HepG2 (cell line): ENCODE results near the gene EPB41L1. TPM values are rescaled to one million over a fixed set of nuclear protein-coding genes. Genes with fewer than 3 reads are reported as not detected.

Experiments used
- BRCA1 ChIP-seq: sonication (generic); formaldehyde crosslinking; IDR thresholded peaks from 2 replicates; pipeline ENCODE4 v1.4.0; 2020; ENCODE audit warnings: missing genetic modification reagents
- GATAD1 ChIP-seq: IDR thresholded peaks from 2 replicates; pipeline ENCODE4 v1.6.1; 2016; ENCODE audit warnings: missing genetic modification reagents, missing compliant biosample characterization
- HDAC6 ChIP-seq: fragments of 200-600 bp; sonication (generic); IDR thresholded peaks from 2 replicates; pipeline ENCODE4 v1.7.0; 2017; ENCODE audit warnings: mild to moderate bottlenecking, antibody characterized with exemption, low read length, low read depth
- ISL2 ChIP-seq: sonication (generic); formaldehyde crosslinking; IDR thresholded peaks from 2 replicates; pipeline ENCODE4 v1.5.0; 2020; ENCODE audit warnings: missing genetic modification reagents
- MEIS2 ChIP-seq: sonication (generic); formaldehyde crosslinking; IDR thresholded peaks from 2 replicates; pipeline ENCODE4 v1.9.0; 2021; ENCODE audit warnings: mild to moderate bottlenecking, missing genetic modification reagents
- MTERF4 ChIP-seq: sonication (generic); formaldehyde crosslinking; IDR thresholded peaks from 2 replicates; pipeline ENCODE4 v1.8.0; 2023; ENCODE audit warnings: mild to moderate bottlenecking, missing genetic modification reagents
- MTF2 ChIP-seq: sonication (generic); formaldehyde crosslinking; IDR thresholded peaks from 2 replicates; pipeline ENCODE4 v1.5.0; 2020; ENCODE audit warnings: missing genetic modification reagents, borderline replicate concordance
- NR2F2 ChIP-seq: IDR thresholded peaks from 2 replicates; pipeline ENCODE4 v1.6.1; 2012; ENCODE audit warnings: low read depth, inconsistent platforms, borderline replicate concordance
- SALL1 ChIP-seq: sonication (generic); formaldehyde crosslinking; IDR thresholded peaks from 2 replicates; pipeline ENCODE4 v1.8.0; 2022; ENCODE audit warnings: mild to moderate bottlenecking, missing genetic modification reagents
- ZBTB37 ChIP-seq: sonication (generic); formaldehyde crosslinking; IDR thresholded peaks from 2 replicates; pipeline ENCODE4 v1.4.0; 2020; ENCODE audit warnings: mild to moderate bottlenecking, missing genetic modification reagents
- ZNF205 ChIP-seq: IDR thresholded peaks from 2 replicates; pipeline ENCODE4 v1.6.1; 2018; ENCODE audit warnings: missing biosample characterization, missing genetic modification reagents
- ZNF317 ChIP-seq: sonication (generic); formaldehyde crosslinking; IDR thresholded peaks from 2 replicates; pipeline ENCODE4 v1.5.0; 2020; ENCODE audit warnings: mild to moderate bottlenecking, missing genetic modification reagents
- ZNF329 ChIP-seq: sonication (generic); formaldehyde crosslinking; IDR thresholded peaks from 2 replicates; pipeline ENCODE4 v1.9.0; 2021; ENCODE audit warnings: low read depth, mild to moderate bottlenecking, missing genetic modification reagents
- ZNF34 ChIP-seq: sonication (generic); formaldehyde crosslinking; IDR thresholded peaks from 2 replicates; pipeline ENCODE4 v1.4.0; 2020; ENCODE audit warnings: mild to moderate bottlenecking, missing genetic modification reagents, borderline replicate concordance
- ZNF343 ChIP-seq: sonication (generic); formaldehyde crosslinking; IDR thresholded peaks from 2 replicates; pipeline ENCODE4 v1.4.0; 2020; ENCODE audit warnings: mild to moderate bottlenecking, missing genetic modification reagents
- ZNF543 ChIP-seq: sonication (generic); formaldehyde crosslinking; IDR thresholded peaks from 2 replicates; pipeline ENCODE4 v1.4.0; 2020; ENCODE audit warnings: mild to moderate bottlenecking, missing genetic modification reagents
- ZNF607 ChIP-seq: sonication (generic); formaldehyde crosslinking; IDR thresholded peaks from 2 replicates; pipeline ENCODE4 v1.5.1; 2020; ENCODE audit warnings: missing genetic modification reagents, mild to moderate bottlenecking, borderline replicate concordance
- ZNF747 ChIP-seq: sonication (generic); formaldehyde crosslinking; IDR thresholded peaks from 2 replicates; pipeline ENCODE4 v1.8.1; 2023; ENCODE audit warnings: missing genetic modification reagents, mild to moderate bottlenecking, borderline replicate concordance
- polyA plus RNA-seq, 8 experiments: library from polyadenylated mRNA; depleted of rRNA in 3 of 8; stranded (reverse) in 7 of 8; unstranded in 1 of 8; fragments of >200 nt; fragmentation: Illumina TruSeq in 4 of 8; extraction: Trizol in 4 of 8; gene quantifications; 2 replicates each; pipeline versions ENCODE4 v1.2.1 to v1.2.3, GENCODE V29; 2011 to 2016; ENCODE audit warnings: low read depth in 4 of 8, missing spikeins in 1 of 8, mixed read lengths in 1 of 8; ENCODE audit not compliant: insufficient read depth in 1 of 8
- total RNA-seq, 5 experiments: library from RNA; depleted of rRNA; stranded (reverse); fragments of >200 nt; fragmentation: Illumina TruSeq; extraction: Trizol; gene quantifications; 2 replicates each; pipeline ENCODE4 v1.2.3, GENCODE V29; 2016; ENCODE audit warnings: low read depth in 1 of 5
- TF ChIP-seq, protein P1 (sequence below): IDR thresholded peaks from 2 replicates; pipeline ENCODE4 v1.6.1; 2016; ENCODE audit warnings: low read depth
- TF ChIP-seq, protein P2 (sequence below): IDR thresholded peaks from 2 replicates; pipeline ENCODE4 v1.6.1; 2016; ENCODE audit warnings: missing genetic modification reagents, missing compliant biosample characterization
- TF ChIP-seq, protein P3 (sequence below): sonication (generic); formaldehyde crosslinking; IDR thresholded peaks from 2 replicates; pipeline ENCODE4 v1.4.0; 2020; ENCODE audit warnings: missing genetic modification reagents

EPB41L1 gene
- total and polyA plus RNA-seq, 2 of the 13 experiments (the other 11 are each of a cell fraction or from before 2014, with no cell fraction given): 16.7 to 39.0 TPM

- TF ChIP-seq ZNF747 (CRISPR knock-in tag): peak; percentile 69; the same call in 1 of the 2 replicates
- TF ChIP-seq, protein P1, sequence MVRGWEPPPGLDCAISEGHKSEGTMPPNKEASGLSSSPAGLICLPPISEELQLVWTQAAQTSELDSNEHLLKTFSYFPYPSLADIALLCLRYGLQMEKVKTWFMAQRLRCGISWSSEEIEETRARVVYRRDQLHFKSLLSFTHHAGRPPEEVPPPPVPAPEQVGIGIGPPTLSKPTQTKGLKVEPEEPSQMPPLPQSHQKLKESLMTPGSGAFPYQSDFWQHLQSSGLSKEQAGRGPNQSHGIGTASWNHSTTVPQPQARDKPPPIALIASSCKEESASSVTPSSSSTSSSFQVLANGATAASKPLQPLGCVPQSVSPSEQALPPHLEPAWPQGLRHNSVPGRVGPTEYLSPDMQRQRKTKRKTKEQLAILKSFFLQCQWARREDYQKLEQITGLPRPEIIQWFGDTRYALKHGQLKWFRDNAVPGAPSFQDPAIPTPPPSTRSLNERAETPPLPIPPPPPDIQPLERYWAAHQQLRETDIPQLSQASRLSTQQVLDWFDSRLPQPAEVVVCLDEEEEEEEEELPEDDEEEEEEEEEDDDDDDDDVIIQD (CRISPR knock-in tag): peak; percentile 86; the same call in 1 of the 2 replicates
- TF ChIP-seq ZNF343 (CRISPR knock-in tag): 0 out of 2 replicates have a peak, but pooled peaks have one; percentile 25
- peak; percentile 81; the same call in 1 of the 2 replicates for TF ChIP-seq ZNF329 (CRISPR knock-in tag)
- peak; percentile 48; the same call in 1 of the 2 replicates for TF ChIP-seq GATAD1 (CRISPR knock-in tag)
- 0 out of 2 replicates have a peak, but pooled peaks have one; percentile 42 for TF ChIP-seq ZNF34 (CRISPR knock-in tag)
- TF ChIP-seq, protein P2, sequence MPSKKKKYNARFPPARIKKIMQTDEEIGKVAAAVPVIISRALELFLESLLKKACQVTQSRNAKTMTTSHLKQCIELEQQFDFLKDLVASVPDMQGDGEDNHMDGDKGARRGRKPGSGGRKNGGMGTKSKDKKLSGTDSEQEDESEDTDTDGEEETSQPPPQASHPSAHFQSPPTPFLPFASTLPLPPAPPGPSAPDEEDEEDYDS (CRISPR knock-in tag): no peak
- TF ChIP-seq SALL1: peak; percentile 98
- no peak for TF ChIP-seq ZBTB37 (CRISPR knock-in tag)
- peak; percentile 50; the same call in 1 of the 2 replicates for TF ChIP-seq MEIS2 (CRISPR knock-in tag)
- 0 out of 2 replicates have a peak, but pooled peaks have one; percentile 19 for TF ChIP-seq MTERF4
- TF ChIP-seq ZNF543 (CRISPR knock-in tag): peak; percentile 73; the same call in 1 of the 2 replicates
- TF ChIP-seq, protein P3, sequence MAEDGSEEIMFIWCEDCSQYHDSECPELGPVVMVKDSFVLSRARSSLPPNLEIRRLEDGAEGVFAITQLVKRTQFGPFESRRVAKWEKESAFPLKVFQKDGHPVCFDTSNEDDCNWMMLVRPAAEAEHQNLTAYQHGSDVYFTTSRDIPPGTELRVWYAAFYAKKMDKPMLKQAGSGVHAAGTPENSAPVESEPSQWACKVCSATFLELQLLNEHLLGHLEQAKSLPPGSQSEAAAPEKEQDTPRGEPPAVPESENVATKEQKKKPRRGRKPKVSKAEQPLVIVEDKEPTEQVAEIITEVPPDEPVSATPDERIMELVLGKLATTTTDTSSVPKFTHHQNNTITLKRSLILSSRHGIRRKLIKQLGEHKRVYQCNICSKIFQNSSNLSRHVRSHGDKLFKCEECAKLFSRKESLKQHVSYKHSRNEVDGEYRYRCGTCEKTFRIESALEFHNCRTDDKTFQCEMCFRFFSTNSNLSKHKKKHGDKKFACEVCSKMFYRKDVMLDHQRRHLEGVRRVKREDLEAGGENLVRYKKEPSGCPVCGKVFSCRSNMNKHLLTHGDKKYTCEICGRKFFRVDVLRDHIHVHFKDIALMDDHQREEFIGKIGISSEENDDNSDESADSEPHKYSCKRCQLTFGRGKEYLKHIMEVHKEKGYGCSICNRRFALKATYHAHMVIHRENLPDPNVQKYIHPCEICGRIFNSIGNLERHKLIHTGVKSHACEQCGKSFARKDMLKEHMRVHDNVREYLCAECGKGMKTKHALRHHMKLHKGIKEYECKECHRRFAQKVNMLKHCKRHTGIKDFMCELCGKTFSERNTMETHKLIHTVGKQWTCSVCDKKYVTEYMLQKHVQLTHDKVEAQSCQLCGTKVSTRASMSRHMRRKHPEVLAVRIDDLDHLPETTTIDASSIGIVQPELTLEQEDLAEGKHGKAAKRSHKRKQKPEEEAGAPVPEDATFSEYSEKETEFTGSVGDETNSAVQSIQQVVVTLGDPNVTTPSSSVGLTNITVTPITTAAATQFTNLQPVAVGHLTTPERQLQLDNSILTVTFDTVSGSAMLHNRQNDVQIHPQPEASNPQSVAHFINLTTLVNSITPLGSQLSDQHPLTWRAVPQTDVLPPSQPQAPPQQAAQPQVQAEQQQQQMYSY (CRISPR knock-in tag): peak; percentile 86
- no peak for TF ChIP-seq ZNF317 (CRISPR knock-in tag)
- TF ChIP-seq BRCA1 (CRISPR knock-in tag): no peak
- peak; percentile 92 for TF ChIP-seq NR2F2
- TF ChIP-seq MTF2: no peak
- TF ChIP-seq ZNF205 (CRISPR knock-in tag): 0 out of 2 replicates have a peak, but pooled peaks have one; percentile 47
- no peak for TF ChIP-seq HDAC6
- peak; percentile 87 for TF ChIP-seq ZNF607
- TF ChIP-seq ISL2: peak; percentile 56; the same call in 1 of the 2 replicates
Observed at GRCh38 chr20:36183155-36183944, 28.8 kb downstream of the EPB41L1 start (continued).
